Astrocyte of the cerebellum (primary cell): ENCODE measurements around the gene MAD2L1BP.
"Not testable (repeated sequence)": the region's sequence is repeated elsewhere in the genome, so short reads cannot be mapped to it uniquely, and the experiment has no call there.

Source experiments
- DNase-seq: peaks from one replicate; pipeline ENCODE4 v3.0.0-alpha.2; 2011; ENCODE audit warnings: low read depth
- H3K4me3 ChIP-seq: 2 replicates; pipeline ENCODE4 v1.5.1; 2011; ENCODE audit warnings: mild to moderate bottlenecking, low read depth, low read length, moderate library complexity
- CTCF ChIP-seq: IDR thresholded peaks from 2 replicates; pipeline ENCODE4 v1.5.1; 2012; ENCODE audit warnings: low read length, low read depth, moderate library complexity, mild to moderate bottlenecking; ENCODE audit errors: missing control alignments
- in situ Hi-C: cut with HindIII; loops from 2 replicates; pipeline ENCODE4 v1.10.0; 2017; ENCODE audit warnings: low sequenced_read_pairs

MAD2L1BP gene, protein sequence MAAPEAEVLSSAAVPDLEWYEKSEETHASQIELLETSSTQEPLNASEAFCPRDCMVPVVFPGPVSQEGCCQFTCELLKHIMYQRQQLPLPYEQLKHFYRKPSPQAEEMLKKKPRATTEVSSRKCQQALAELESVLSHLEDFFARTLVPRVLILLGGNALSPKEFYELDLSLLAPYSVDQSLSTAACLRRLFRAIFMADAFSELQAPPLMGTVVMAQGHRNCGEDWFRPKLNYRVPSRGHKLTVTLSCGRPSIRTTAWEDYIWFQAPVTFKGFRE

DNA sequence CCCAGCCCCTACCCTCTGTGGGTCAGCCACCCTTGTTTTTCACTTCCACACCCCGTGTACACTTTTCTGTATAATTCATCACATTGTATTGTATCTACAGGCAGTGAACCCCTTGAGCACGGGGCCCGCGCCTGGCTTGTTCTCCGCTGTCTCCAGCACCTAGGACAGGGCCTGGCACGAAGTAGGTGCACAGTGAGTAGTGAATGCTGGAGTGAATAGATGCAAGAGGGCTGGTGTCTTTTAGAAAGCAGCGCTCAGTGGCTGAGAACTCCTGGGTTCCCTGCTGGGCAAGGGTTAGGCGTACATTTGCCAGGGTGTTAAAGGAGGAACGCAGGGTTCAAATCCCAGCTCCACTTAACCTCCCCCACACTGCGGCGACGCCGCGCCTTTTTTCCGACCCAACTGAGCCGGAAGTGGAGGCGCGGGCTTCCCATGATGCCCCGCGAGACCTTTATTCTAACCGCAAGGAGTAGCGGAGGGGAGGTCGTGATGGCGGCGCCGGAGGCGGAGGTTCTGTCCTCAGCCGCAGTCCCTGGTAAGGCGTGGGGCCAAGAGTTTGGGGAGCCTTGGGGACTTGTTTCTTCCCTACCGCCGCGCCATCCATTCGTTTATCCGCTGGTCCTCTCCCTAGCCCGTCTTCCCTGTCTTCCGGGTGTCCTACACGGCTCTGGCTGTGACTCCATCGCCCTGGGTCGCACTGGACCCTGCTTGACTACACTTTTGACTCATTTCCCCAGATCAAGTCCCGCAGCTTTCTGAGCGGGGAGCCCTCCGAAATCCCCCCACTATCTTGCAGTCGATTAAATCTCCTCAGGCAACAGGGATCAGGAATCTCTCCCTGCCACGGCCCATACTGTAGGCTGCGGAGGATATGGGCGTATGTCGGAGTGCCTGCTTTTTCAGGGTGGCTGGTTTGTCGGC, at the start of gene MAD2L1BP:
MAD2L1BP (plus strand) TSS at position 454 of the 921 bp plus-strand sequence; CDS start at position 490, 36 bp downstream.
- no peak for TF ChIP-seq CTCF
- DNase-seq, result no peak
- peak within 1 kb of the TSS; percentile 79 for H3K4me3 ChIP-seq
- in situ Hi-C loops, result no loop called here

GRCh38 chr6:43588194-43588593, 47.4 kb upstream of the MAD2L1BP start:
- no peak for TF ChIP-seq CTCF
- H3K4me3 ChIP-seq, result no peak overlapping the region
- DNase-seq, result no peak
- in situ Hi-C loops, result no loop called here

- H3K4me3 ChIP-seq, in situ Hi-C loops, DNase-seq: not testable (repeated sequence)
These were observed 46.1 kb upstream of the MAD2L1BP start for GRCh38 chr6:43589564-43589963.

DNA sequence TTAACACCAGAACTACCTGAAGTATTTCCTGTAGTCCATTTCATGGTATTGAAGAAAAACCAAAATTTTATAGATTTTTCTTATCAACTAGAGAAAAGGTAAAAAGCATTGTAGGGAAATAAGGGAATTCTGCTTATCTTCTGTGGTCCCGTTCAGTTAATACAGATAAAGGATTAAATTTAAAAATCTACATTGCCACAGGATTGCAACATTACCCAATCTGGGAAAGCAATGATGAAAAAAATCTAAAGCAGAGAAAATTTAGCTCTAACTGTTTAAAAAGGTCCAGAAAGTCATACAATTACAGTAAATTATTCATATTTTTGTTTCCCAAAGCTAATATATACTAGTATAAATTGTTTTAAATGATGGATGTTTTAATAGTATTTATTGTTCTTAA, 41.7 kb upstream of the MAD2L1BP start:
- in situ Hi-C loops, result loop anchor here (5.0 kb wide), 1 partner anchor 72 kb away; no protein-coding TSS in a partner anchor
- no peak for TF ChIP-seq CTCF
- DNase-seq, result no peak
- no peak overlapping the region for H3K4me3 ChIP-seq

- in situ Hi-C loops, result no loop called here
- DNase-seq, result no peak
- H3K4me3 ChIP-seq, result no peak overlapping the region
- TF ChIP-seq CTCF, result no peak
These were observed 35.0 kb upstream of the MAD2L1BP start for GRCh38 chr6:43600595-43600994.

- no peak overlapping the region for H3K4me3 ChIP-seq
- in situ Hi-C loops, result no loop called here
- TF ChIP-seq CTCF, result no peak
- peak; percentile 58 for DNase-seq
These were observed 31.5 kb upstream of the MAD2L1BP start for GRCh38 chr6:43604174-43604573.

DNA sequence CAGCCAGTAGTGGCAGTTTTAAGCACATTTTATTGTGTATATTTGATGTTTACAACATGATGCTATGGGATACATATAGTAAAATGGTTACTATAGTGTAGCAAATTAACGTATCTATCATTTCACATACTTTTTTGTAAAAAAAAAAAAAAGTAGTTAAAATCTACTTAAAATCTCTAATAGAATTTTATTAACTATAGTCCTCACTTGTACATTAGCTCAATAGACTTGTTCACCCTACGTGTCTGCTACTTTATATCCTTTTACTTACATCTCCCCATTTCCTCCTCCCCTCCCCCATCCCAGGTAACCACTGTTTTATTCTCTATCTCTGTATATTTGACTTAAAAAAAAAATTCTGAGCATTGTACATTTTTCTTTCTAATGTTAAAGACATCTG, 29.6 kb upstream of the MAD2L1BP start:
- TF ChIP-seq CTCF, result no peak
- in situ Hi-C loops, result no loop called here
- no peak overlapping the region for H3K4me3 ChIP-seq
- DNase-seq, result no peak
